Esophagus muscularis mucosa (tissue), 3 donors: ENCODE measurements around the gene HSPG2.

Experiments used
- CTCF ChIP-seq, 3 experiments: fragments of 200-600 bp in 2 of 3; fragments of 450-650 bp in 1 of 3; sonication (generic) in 2 of 3; IDR thresholded peaks; one replicate each; pipeline ENCODE4 v1.5.1; 2017 to 2019; ENCODE audit warnings: antibody characterized with exemption in 3 of 3, mild to moderate bottlenecking in 2 of 3, moderate library complexity in 1 of 3
- POLR2AphosphoS5 ChIP-seq, 2 donors: sonication (generic); formaldehyde crosslinking; IDR thresholded peaks; one replicate each; pipeline ENCODE4 v1.6.1; 2017; ENCODE audit warnings: antibody characterized with exemption in 2 of 2

GRCh38 chr1:21955058-21955457 is 17.9 kb upstream of the HSPG2 start:
- TF ChIP-seq POLR2AphosphoS5 (IDR thresholded peaks at IDR 0.05) (no peak), CTCF (IDR thresholded peaks at IDR 0.05) (no peak)
